ENCODE measurements around the gene C1orf146.

- TF ChIP-seq CTCF (conservative IDR thresholded peaks at IDR 0.05) (no peak), ZFX (IDR thresholded peaks at IDR 0.05) (no peak)
Measured at GRCh38 chr1:92218559-92218958, 844 bp downstream of the C1orf146 start.
